ACC112 (cell line): ENCODE results near the gene CDK5RAP1.

Source experiments
- H2AFZ ChIP-seq: fragments of 200-600 bp; sonication (generic); one replicate; pipeline ENCODE4 v1.6.0; 2017; ENCODE audit warnings: antibody characterized with exemption, low read length; ENCODE audit not compliant: unreplicated experiment
- H3K27ac ChIP-seq: fragments of 200-600 bp; sonication (generic); 2 replicates; pipeline ENCODE4 v1.5.1; 2014; ENCODE audit warnings: low read depth, mild to moderate bottlenecking, antibody characterized with exemption, low read length, moderate library complexity
- H3K27me3 ChIP-seq: fragments of 200-600 bp; sonication (generic); 2 replicates; pipeline ENCODE4 v1.6.1; 2014; ENCODE audit warnings: mild to moderate bottlenecking, antibody characterized with exemption, low read length, moderate library complexity, mixed read lengths; ENCODE audit not compliant: insufficient read depth
- H3K36me3 ChIP-seq: fragments of 200-600 bp; sonication (generic); 2 replicates; pipeline ENCODE4 v1.6.1; 2016; ENCODE audit warnings: mild to moderate bottlenecking, antibody characterized with exemption, low read length, moderate library complexity, mixed read lengths; ENCODE audit not compliant: insufficient read depth
- H3K4me1 ChIP-seq: fragments of 200-600 bp; sonication (generic); one replicate; pipeline ENCODE4 v1.6.1; 2016; ENCODE audit warnings: low read length, mixed read lengths; ENCODE audit not compliant: insufficient read depth, unreplicated experiment, control insufficient read depth
- H3K4me3 ChIP-seq: fragments of 200-600 bp; sonication (generic); 2 replicates; pipeline ENCODE4 v1.5.1; 2014; ENCODE audit warnings: mild to moderate bottlenecking, low read depth, low read length
- H3K79me2 ChIP-seq: fragments of 200-600 bp; sonication (generic); one replicate; pipeline ENCODE4 v1.6.0; 2016; ENCODE audit warnings: low read length; ENCODE audit not compliant: control insufficient read depth, unreplicated experiment, insufficient read depth

CDK5RAP1 gene

GRCh38 chr20:33348136-33348937, 53.0 kb downstream of the CDK5RAP1 start:
- Histone ChIP-seq H3K4me1 (no peaks in the 10 kb centered on the region), H3K79me2 (no peaks in the 10 kb centered on the region), H3K27me3 (no peaks in the 10 kb centered on the region), H3K27ac (no peak overlapping the region), H3K4me3 (no peak overlapping the region), H3K36me3 (no peaks in the 10 kb centered on the region), H2AFZ (no peak overlapping the region)

GRCh38 chr20:33345342-33345741, 56.0 kb downstream of the CDK5RAP1 start:
- H3K79me2 ChIP-seq: no peaks in the 10 kb centered on the region
- H2AFZ ChIP-seq: no peak overlapping the region
- no peaks in the 10 kb centered on the region for H3K27me3 ChIP-seq
- no peak overlapping the region for H3K4me3 ChIP-seq
- H3K4me1 ChIP-seq: no peaks in the 10 kb centered on the region
- no peak overlapping the region for H3K27ac ChIP-seq
- no peaks in the 10 kb centered on the region for H3K36me3 ChIP-seq

- Histone ChIP-seq H3K36me3 (no peaks in the 10 kb centered on the region), H3K4me1 (no peaks in the 10 kb centered on the region), H2AFZ (no peak overlapping the region), H3K27ac (no peak overlapping the region), H3K79me2 (no peaks in the 10 kb centered on the region), H3K27me3 (no peaks in the 10 kb centered on the region), H3K4me3 (no peak overlapping the region)
These were observed 57.8 kb downstream of the CDK5RAP1 start for GRCh38 chr20:33343521-33343920.

GRCh38 chr20:33339515-33340058, 61.7 kb downstream of the CDK5RAP1 start:
- Histone ChIP-seq H3K27ac (no peak overlapping the region), H2AFZ (no peak overlapping the region), H3K36me3 (no peaks in the 10 kb centered on the region), H3K4me1 (no peaks in the 10 kb centered on the region), H3K79me2 (no peaks in the 10 kb centered on the region), H3K4me3 (no peak overlapping the region), H3K27me3 (peaks cover 3% of the 10 kb centered on the region; the same call in 1 of the 2 replicates)

- no peak overlapping the region for H3K27ac ChIP-seq
- H2AFZ ChIP-seq: no peak overlapping the region
These were observed 62.7 kb downstream of the CDK5RAP1 start for GRCh38 chr20:33338467-33339258.

GRCh38 chr20:33337531-33338165, 63.7 kb downstream of the CDK5RAP1 start:
- Histone ChIP-seq H2AFZ (no peak overlapping the region), H3K4me1 (no peaks in the 10 kb centered on the region), H3K36me3 (no peaks in the 10 kb centered on the region), H3K4me3 (no peak overlapping the region), H3K27ac (no peak overlapping the region), H3K27me3 (peaks cover 10% of the 10 kb centered on the region; the same call in 1 of the 2 replicates), H3K79me2 (no peaks in the 10 kb centered on the region)

More at GRCh38 chr20:33338467-33339258, 62.7 kb downstream of the CDK5RAP1 start:
- Histone ChIP-seq H3K4me3 (no peak overlapping the region), H3K4me1 (no peaks in the 10 kb centered on the region), H3K27me3 (peaks cover 9% of the 10 kb centered on the region; the same call in 1 of the 2 replicates), H3K79me2 (no peaks in the 10 kb centered on the region), H3K36me3 (no peaks in the 10 kb centered on the region)

- Histone ChIP-seq H3K4me1 (no peaks in the 10 kb centered on the region), H3K79me2 (no peaks in the 10 kb centered on the region), H3K27ac (no peak overlapping the region), H2AFZ (no peak overlapping the region), H3K27me3 (peaks cover 15% of the 10 kb centered on the region; the same call in 1 of the 2 replicates), H3K36me3 (no peaks in the 10 kb centered on the region), H3K4me3 (no peak overlapping the region)
These were observed 64.2 kb downstream of the CDK5RAP1 start for GRCh38 chr20:33337119-33337518.

- Histone ChIP-seq H3K4me3 (no peak overlapping the region), H3K4me1 (no peaks in the 10 kb centered on the region)
These were observed 64.9 kb downstream of the CDK5RAP1 start for GRCh38 chr20:33336375-33336774.

GRCh38 chr20:33334111-33334510, 67.2 kb downstream of the CDK5RAP1 start:
- Histone ChIP-seq H3K4me3 (no peak overlapping the region), H3K27me3 (peaks cover 32% of the 10 kb centered on the region), H3K4me1 (no peaks in the 10 kb centered on the region), H3K79me2 (no peaks in the 10 kb centered on the region), H3K36me3 (no peaks in the 10 kb centered on the region), H3K27ac (no peak overlapping the region), H2AFZ (no peak overlapping the region)

More at GRCh38 chr20:33336375-33336774, 64.9 kb downstream of the CDK5RAP1 start:
- Histone ChIP-seq H3K27me3 (peaks cover 16% of the 10 kb centered on the region), H2AFZ (no peak overlapping the region), H3K36me3 (no peaks in the 10 kb centered on the region), H3K27ac (no peak overlapping the region), H3K79me2 (no peaks in the 10 kb centered on the region)

GRCh38 chr20:33333616-33334015, 67.7 kb downstream of the CDK5RAP1 start:
- H3K4me3 ChIP-seq: no peak overlapping the region
- H3K27ac ChIP-seq: no peak overlapping the region
- H3K36me3 ChIP-seq: no peaks in the 10 kb centered on the region
- H3K27me3 ChIP-seq: peaks cover 37% of the 10 kb centered on the region
- H3K4me1 ChIP-seq: no peaks in the 10 kb centered on the region
- H2AFZ ChIP-seq: no peak overlapping the region
- H3K79me2 ChIP-seq: no peaks in the 10 kb centered on the region
